Activated CD8-positive, alpha-beta memory T cell treated with anti-CD3 and anti-CD28 coated beads, Interleukin-2, amount 50 U/mL, for 48 hours (primary cell): Measurements from ENCODE around the gene SLC24A4.

Experiments used
- DNase-seq: peaks from one replicate; pipeline ENCODE4 v3.0.0-alpha.2; 2020

The SLC24A4 gene

DNA sequence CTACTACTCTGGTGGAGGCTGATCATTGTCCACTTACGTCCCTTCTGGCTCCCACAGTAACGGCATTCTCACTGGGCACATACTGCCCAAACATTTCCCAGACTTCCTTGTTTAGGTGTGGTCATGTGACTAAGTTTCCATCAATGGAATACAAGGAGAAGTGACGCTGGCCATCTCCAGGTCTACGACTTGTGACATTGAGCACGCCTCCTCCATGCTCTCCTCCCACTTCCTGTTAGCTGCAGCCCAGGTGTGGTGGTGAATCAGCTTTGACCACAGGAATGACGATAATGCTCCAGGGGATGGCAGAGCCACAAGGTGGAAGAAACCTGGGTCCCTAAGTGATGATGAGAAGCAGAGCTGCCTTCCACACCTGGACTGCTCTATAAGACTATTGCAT is 6.0 kb upstream of the SLC24A4 start:
- no peak for DNase-seq

DNA sequence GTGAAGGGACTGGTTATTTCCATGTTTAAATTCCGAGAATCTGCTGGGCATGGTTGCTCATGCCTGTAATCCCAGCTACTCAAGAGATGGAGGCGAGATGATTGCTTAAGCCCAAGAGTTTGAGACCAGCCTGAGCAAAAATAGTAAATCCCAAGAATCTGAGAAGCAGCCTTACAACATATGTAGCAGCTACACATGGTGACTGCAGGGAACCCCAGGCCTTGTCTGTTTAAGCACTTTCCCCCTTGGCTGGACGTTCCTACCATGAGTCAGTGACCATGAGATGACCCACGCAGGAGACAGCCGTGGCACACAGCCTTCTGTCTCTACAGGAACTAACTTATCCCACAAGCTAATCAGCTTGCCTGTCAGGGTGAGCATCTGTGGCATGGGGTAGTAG is 5.5 kb upstream of the SLC24A4 start:
- no peak for DNase-seq

DNA sequence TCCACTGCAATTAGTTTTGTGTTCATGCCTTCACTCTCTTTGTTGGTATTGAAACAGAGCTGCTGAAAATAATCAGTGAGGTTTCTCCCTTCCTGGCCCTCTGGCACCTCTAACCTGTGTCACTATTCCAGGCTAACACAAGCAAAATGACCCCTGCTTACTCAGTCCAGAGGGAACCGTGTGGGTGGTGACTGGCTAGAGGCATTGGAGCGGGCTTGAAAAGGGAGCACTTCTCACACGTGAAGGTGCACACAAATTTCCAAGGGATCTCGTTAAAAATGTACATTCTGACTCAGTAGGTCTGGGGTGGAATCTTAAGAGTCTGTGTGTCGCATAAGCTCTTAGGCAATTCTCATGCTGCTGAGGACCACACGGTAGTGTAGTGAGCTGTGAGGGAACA is 1.3 kb upstream of the SLC24A4 start:
- DNase-seq = no peak

DNA sequence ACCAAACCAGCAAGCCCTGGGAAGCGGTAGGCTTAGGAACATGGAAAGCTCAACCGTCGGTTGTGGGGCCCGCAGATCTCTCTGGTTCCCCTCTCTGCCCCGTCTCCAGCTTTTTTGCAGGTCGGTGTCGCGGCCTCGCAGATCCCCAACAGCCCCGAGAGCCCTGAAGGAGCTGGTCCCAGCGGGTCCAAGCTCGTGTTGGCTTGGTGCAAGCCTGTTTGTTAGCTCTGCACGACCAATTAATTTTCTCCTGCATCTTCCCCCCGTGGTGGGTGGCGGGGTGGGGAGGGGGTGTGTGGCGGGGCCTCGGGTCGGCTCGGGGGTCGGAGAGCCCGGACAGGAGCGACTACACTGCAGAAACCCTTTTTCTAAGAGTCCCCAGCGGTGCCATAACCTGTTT is 449 bp upstream of the SLC24A4 start:
- DNase-seq = no peak

DNA sequence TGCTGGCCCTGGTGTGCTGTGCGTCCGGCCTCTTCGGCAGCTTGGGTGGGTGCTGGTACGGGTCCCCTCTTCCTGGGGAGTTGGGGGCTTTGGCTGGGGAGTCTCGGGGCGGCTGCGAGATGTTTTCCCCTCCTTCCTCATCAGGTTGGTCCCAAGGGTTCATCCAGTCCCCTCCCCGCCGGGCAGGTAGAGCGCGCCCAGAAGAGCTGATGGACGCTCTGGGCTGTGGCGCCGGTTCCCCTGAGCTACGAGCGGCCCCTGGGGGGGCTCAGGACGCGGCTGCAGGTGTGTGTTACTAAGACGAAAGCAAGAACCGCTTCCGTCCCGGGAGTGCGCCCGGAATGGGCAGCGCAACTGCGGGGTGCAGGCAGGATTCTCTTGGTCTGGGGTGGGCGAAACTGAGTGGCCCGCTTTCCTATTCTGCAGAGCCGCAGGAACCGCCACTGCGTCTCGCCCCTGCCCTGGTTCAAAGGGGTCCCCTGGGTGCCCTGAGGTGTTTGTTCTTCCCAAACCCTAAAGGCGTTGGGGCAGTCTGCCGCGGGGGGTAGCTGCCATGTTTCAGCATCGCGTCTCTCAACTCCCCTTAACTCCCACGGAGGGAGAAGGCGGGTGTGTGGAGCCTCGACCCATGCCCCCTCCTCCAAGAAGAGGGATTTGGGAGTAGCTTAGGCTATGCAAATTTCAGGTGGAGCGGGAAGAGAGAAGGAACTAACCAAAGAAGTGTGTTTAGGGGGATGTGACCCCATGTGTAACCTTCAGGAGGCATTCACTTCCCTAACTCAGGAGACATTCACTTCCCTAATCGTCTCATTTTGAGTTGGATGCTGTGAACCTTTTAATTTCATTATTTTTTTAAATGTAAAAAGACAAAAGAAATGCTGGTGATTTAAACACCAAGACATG is 1.2 kb downstream of the SLC24A4 start:
- DNase-seq = no peak

DNA sequence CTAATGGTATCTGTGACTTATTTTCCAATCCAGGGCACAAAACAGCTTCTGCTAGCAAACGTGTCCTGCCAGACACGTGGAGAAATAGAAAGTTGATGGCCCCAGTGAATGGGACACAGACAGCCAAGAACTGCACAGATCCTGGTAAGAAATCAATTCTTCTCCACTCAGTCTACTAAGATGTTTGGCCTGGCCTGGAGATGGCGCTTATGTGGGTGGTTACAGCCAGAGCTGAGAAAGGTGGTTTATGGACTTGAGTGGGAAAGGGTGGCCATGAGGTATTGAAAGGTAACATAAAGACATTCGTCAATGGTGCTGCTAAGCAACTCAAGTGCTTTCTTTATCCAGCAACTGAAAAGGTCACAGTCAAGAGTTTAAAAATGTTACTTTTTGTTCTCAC is 2.9 kb downstream of the SLC24A4 start:
- DNase-seq = no peak

DNA sequence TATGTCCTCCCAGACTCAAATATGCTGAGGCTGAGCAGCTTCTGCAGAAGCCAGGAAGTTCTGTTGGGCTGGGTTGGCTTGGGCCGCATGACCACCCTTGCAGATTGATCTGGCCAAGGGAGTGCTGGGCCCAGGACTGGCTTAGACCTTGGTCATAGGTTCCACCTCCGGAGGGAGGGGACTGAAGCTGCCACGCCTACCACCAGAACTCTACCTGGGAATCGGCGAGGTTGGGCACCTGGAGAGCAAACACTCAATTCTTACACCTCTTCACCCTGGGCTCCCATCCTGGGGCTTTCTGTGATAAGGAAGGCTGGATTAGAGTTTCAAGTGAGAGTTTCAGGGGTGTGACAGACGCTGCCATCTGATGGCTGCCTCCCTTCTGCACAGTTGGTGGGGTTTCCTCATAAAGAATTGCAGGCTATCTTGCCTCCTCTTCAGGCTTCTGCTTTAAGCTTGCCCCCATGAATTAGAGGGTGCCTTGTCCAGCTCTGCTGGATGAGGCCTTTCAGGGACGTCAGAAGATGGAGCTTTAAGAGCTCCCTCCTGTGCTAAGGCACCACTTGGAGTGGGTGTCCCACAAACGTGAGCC is 5.8 kb downstream of the SLC24A4 start:
- no peak for DNase-seq

DNA sequence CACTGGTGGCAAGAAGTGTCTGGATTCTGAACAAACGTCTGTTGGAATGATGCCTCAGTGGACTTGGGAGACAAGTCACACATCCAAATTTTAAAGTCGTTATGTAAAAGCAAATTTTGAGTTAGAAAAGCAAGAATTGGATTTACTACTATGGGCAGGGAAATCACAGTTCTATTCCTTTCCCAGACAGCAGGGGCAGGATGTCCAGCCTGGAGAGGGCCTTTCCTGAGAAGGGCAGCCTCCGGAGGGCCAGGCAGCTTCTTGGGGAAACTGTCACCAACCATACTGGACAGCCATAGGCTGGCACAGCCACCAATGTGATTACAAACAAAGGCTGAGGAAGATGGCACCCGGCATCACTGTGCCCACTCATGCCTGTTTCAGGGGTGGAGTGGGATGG is 11.1 kb downstream of the SLC24A4 start:
- no peak for DNase-seq

DNA sequence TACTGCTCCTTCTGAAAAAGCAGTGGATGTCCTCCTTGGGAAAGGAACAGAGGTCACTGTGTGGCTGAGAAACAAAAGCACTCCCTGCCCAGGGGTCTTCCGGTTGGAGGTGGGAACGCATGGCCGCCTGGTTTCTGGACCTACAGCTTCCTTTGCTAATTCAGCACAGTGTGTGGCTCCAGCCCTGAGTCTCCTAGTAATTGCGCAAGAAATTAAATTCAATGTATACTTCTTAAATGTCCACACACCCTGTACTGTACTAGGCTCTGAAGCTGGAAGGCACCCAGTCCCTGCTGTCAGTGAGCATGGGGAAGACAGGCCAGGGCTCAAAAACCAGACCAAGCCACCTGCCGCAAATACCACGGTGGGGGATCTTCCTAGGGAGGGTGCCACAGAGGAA is 13.4 kb downstream of the SLC24A4 start:
- no peak for DNase-seq

DNA sequence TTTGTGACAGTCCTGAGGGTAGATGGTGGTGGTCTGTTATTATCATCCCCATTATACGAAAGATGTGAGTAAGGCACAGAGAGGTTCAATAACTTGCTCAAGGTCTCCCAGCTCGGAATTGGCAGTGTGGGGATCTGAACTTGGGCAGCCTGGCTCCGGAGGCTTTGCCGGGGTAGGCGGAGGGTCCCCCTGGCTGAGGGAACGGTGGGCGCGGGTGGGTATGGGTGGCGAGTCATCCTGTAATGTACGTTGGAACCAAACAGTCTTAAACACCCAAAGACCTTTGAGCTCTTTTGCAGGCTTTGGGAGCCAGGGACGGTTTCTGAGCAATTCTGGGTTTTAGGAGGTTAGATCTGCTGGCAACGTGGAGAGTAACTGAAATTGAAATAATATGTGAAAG is 16.5 kb downstream of the SLC24A4 start:
- no peak for DNase-seq

DNA sequence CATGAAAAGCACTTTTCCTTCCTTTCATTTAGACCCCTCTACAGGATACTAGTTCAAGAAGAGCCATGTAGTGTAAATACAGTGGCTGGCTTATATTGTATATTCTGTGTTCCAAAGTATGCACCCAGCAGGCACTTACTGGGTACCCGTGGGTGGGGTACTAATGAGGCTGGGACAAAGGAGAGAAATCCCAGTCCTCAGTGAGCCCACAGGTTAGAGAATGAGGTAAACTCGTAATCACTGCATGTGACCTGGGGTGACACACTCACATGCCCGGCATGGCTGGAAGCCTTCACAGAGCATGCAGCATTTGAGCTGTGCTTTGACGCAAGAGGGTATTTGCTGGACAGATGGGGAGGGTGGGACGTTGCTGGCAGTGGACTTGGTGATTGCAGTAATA is 17.1 kb downstream of the SLC24A4 start:
- no peak for DNase-seq

DNA sequence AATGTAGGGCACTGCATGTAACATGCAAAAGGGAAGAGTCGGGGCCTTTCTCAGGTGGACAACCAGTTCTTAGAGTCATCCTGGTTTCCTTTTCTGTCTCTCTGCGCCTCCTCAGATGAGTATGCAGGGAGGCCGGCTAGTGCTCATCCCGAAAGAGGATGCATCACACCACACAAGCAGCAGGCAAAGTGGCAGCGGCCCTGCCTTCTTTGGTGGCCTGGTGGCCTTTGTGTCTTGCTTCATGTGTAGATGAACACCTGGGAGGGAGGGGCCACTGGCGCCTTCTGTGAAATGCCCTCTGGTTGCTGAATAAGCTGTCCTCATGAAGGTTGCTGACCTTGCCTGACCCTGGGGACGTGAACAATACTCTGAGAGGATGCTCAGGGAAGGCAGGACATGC is 18.0 kb downstream of the SLC24A4 start:
- DNase-seq = peak; percentile 73

DNA sequence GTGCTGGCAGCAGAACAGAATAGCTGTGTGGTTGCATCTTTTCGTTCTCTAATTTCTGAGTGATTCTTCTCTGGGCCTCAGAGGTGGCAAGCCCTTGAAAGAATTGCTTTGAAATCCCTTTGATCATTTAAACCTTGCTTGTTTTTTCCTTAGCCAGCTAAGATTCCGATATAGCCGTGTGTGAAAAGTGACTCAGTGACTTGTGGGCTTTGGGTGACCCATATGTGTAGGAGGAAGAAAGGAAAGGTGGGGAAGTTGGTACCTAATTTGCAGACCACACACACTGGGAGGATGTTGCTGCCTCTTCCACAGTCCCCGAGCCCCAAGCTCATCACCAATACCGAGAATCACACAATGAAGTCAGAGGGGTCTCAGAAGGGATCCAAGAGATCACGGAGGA is 18.8 kb downstream of the SLC24A4 start:
- DNase-seq = peak; percentile 64

DNA sequence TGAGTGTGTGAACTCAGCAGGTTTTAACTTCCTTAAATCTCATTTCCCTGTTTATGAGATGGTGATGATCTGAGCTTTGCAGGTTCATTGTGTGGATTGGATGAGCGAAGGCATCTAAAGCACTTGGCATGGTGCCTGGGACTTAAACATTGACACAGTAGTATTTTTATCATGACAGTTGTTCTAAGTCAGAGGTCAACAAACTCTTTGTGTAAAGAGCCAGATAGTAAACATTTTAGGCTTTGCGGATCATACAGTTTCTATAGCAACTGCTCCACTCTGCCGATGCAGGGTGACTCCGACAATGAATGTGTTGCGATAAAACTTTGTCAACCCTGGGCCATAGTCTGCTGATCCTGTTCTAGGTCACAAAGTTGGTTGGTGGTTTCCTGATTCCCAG is 25.2 kb downstream of the SLC24A4 start:
- DNase-seq = no peak

DNA sequence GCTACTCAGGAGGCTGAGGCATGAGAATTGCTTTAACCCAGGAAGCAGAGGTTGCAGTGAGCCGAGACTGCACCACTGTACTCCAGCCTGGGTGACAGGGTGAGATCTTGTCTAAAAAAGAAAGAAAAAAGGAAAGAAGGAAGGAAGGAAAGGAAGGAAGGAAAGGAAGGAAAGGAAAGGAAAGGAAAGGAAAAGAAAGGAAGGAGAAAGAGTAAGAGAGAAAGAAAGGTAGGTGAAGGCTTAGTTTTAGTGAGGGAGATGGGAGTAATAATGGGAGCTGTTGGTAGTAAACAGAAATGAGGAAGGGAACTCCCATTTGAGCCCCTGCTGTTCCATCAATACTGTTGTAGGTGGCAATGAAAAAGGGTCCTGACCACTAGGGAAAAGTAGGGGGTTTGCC is 28.8 kb downstream of the SLC24A4 start:
- no peak for DNase-seq

DNA sequence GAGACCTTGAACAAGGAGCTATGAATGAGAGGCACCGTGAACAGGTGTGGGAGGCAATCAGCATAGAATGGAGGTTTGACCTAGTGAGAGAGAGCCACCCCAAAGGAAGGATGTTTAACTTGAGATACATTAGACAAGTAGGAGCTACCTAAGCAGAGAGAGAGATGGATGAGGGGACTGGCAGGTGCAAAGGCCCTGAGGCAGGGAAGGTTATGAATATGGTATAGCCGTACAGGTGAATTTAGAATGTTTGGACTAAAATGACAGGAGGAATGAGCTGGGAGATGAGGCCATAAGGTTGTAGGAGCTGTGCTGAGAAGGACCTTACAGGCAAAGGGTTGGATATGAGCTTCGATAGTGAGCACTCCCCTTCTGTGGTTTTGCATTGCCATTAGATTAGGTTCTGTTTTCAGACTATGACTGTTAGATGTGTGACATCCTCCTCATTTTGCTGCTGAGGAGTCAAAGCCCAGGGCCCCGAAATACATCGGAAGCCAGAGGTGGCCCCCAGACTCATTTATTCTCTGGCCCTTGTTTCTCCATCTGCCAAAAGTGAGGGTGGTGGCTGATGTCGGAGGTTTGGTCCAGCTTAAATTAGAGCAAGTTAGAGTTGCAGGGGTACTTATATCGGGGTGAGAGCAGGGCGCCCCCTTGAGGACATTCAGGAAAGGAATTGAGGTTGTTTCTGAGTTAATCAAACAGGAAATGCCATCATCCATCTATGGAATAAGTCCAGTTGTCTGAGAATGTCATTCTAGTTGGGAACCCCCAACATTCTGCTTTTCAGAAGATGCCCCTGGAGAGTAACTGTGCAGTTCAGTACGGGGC is 29.4 kb downstream of the SLC24A4 start:
- DNase-seq = peak; percentile 63

DNA sequence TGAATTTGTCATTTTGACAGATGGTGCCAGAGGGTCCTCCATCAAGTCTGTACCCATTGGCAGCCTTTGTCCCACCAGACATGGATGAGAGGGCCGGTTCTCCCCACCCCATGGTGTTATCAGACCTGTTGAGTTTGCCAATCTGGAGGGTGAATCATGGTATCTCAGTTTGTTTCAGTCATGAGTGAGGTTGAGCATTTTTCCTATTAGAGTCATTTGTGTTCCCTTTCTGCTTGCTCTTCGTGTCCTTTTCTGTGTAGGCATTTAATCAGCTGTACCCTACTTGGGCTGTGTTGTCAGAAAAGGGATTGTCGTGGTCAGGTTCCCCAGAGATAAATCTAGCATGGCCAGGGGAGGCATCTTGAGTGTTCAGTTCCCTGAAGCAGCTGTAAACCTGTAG is 30.5 kb downstream of the SLC24A4 start:
- no peak for DNase-seq

DNA sequence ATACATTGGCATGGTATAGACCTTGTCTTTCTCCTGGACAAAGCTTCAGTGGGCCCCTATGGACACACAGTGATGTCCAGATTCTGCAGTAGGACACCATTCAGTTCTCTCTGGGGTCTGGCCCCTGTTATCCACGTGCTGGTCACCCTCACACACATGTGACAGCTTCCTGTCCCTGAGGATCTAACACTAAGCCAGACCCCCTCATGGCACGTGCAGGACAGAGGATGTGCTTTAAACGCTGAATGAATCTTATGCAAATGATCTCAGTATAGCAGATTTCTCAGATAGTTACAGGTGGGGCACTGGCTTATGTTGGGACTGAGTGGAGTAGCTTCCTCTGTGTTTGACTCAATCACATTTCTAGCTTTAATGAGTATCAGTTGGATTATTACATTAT is 33.7 kb downstream of the SLC24A4 start:
- DNase-seq = no peak

DNA sequence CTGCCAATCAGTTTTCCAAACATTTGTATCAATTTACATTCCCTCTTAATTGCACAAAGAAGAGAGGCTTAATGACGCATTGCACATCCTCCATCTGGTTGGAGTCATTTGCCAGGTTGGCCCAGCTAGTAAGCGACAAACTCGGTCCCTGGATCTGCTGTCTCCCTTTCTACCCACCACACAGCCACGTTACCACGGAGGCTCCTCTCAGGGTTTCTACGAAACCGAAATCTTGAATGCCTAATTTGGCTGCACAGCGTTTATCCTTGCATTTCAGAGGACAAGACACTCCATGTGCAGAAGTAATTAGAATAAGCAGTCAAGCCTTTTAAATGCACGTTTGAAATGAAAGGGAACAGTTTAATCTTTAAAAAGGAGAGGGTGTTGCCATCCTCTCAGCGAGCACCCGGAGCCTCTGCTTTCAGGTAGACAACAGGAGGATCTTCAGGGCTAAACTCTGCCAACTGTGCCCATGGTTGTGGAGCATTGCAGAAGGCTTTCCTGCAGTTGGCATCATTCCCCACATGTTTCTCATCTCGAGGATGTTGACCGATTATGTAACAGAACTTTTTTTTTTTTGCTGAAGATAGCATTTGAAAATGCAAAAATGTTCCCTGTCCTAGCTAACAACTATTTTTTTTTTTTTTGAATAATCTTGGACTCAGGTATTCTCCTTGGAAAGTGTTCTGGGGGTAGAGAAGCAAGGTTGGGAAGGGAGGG is 37.8 kb downstream of the SLC24A4 start:
- DNase-seq = no peak

DNA sequence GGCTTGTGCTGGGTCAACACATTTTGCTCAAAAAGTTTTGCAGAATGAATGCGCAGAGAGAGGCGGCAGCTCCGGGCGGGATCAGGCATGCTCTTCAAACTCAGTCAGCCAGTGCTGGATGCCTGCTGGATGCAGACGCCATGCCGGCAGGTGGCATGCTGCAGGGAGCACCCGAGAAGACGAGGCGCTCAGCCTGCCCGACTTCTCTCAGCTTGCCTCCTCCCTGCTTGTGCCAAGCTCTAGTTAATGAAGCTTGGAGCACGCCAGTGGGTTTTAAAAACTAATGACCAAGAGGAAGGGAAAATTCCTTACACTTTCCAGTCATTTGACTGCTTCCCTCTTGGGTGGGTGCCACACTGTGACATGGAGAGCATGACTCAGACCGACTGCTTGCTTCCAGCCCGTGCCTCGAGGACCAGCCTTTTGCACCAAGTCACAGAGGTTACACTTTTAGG is 39.8 kb downstream of the SLC24A4 start:
- no peak for DNase-seq

DNA sequence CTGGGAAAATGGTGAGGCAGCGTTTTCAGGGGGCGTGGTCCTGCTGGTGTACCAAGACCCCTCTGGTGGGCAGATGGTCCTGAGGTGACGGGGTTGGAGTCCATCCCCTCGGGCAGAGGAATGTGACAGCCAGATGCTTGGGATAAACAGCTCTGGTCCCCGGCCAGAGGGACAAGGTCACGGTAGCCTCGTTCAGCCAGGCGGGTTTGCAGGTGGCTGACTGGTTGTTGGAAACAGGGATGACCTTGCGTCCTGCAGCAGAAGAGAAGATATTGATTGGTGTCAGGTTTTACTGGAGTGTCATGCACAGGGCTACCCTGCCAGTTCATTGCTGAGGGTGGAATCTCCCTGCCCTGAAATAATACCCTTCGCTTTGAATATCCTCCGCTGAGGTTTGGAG is 43.3 kb downstream of the SLC24A4 start:
- DNase-seq = no peak

DNA sequence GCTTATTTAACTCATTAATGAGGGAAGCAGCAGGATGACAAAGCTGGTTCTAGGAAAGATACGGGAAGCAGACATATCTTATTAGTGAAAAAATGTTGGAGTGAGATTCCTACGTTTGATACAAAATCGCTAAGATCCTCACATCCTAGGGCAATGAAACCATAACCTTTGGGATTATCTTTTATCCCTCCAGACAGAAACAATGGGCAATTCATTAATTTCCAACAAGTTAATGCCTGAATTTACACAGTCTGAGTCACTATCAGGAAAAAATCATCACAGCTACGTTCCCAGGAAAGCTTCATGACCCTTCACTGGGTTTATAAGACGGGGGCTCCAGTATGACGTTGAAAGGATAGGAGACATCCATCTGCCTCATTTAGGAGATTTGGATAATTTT is 45.0 kb downstream of the SLC24A4 start:
- DNase-seq = no peak

DNA sequence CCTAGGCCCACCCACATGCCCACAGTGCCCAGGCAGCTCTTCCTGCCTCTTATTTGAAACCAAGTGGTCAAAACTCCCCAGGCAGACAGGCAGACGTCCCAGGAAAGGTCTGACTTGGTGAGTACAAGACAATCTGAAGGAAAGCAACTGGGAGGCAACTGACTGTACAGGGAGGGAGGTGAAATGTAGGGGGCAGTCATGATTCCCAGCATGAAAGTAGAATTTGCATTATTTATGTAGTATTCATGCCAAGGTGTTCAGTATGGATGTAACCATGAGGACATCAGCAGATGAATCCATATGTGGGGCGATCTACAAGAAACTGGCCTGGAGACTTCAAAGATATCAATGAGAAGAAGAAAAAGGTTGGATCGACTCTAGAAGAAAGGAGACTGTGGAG is 46.1 kb downstream of the SLC24A4 start:
- no peak for DNase-seq
